Hepatocyte (in vitro differentiated cells): ENCODE data around the gene RAB9A. TPM values are rescaled to one million over a fixed set of nuclear protein-coding genes. Genes with fewer than 3 reads are reported as not detected.

Source experiments
- DNase-seq: peaks from one replicate; pipeline ENCODE4 v3.0.0-alpha.2; 2016; ENCODE audit warnings: low spot score
- H2AFZ ChIP-seq: fragments of 200-600 bp; sonication (generic); 2 replicates; pipeline ENCODE4 v1.6.0; 2016; ENCODE audit warnings: antibody characterized with exemption, mild to moderate bottlenecking
- H3K27ac ChIP-seq: fragments of 200-600 bp; sonication (generic); 2 replicates; pipeline ENCODE4 v1.5.1; 2016; ENCODE audit warnings: mild to moderate bottlenecking
- H3K27me3 ChIP-seq: fragments of 200-600 bp; sonication (generic); 2 replicates; pipeline ENCODE4 v1.6.1; 2016
- H3K36me3 ChIP-seq: fragments of 200-600 bp; sonication (generic); replicated peaks from 2 replicates; pipeline ENCODE4 v1.5.1; 2016; ENCODE audit warnings: low read depth; ENCODE audit not compliant: insufficient read depth
- H3K4me1 ChIP-seq: fragments of 200-600 bp; sonication (generic); 2 replicates; pipeline ENCODE4 v1.5.1; 2016; ENCODE audit warnings: mild to moderate bottlenecking, moderate library complexity; ENCODE audit not compliant: insufficient read depth
- H3K4me2 ChIP-seq: fragments of 200-600 bp; sonication (generic); 2 replicates; pipeline ENCODE4 v1.6.0; 2016
- H3K4me3 ChIP-seq: fragments of 200-600 bp; sonication (generic); 2 replicates; pipeline ENCODE4 v1.5.1; 2016; ENCODE audit warnings: mild to moderate bottlenecking
- H3K79me2 ChIP-seq: fragments of 200-600 bp; sonication (generic); 2 replicates; pipeline ENCODE4 v1.6.0; 2017; ENCODE audit warnings: mild to moderate bottlenecking
- H3K9me2 ChIP-seq: fragments of 200-600 bp; sonication (generic); replicated peaks from 2 replicates; pipeline ENCODE4 v1.6.0; 2017; ENCODE audit warnings: mild to moderate bottlenecking; ENCODE audit not compliant: insufficient read depth
- H3K9me3 ChIP-seq: fragments of 200-600 bp; sonication (generic); 2 replicates; pipeline ENCODE4 v1.5.1; 2016; ENCODE audit warnings: low read depth, mild to moderate bottlenecking
- H4K20me1 ChIP-seq: fragments of 200-600 bp; sonication (generic); 2 replicates; pipeline ENCODE4 v1.6.0; 2016; ENCODE audit warnings: mild to moderate bottlenecking; ENCODE audit not compliant: insufficient read depth, poor library complexity, severe bottlenecking
- EZH2 ChIP-seq: fragments of 200-600 bp; sonication (generic); IDR thresholded peaks from 2 replicates; pipeline ENCODE4 v1.6.1; 2016; ENCODE audit warnings: antibody characterized with exemption, mild to moderate bottlenecking, borderline replicate concordance
- EZH2phosphoT487 ChIP-seq: fragments of 200-600 bp; sonication (generic); IDR thresholded peaks from one replicate; pipeline ENCODE4 v1.6.1; 2018; ENCODE audit warnings: antibody characterized with exemption, mild to moderate bottlenecking, low read depth, moderate library complexity; ENCODE audit not compliant: unreplicated experiment, severe bottlenecking
- WGBS: methylation state at CpG from one replicate; pipeline ENCODE4 v1.1.6; 2016; ENCODE audit warnings: low lambda C conversion rate; ENCODE audit errors: missing lambda C conversion rate; 5-methylcytosine and 5-hydroxymethylcytosine counted together
- polyA plus RNA-seq: library from polyadenylated mRNA; unstranded; fragments of >200 nt; fragmentation: Nextera tagmentation; extraction: Ambion mirVana; gene quantifications from 2 replicates; pipeline ENCODE4 v1.2.1, GENCODE V29; 2016
- total RNA-seq: library from RNA; depleted of rRNA; stranded (reverse); fragments of >200 nt; gene quantifications from 2 replicates; pipeline ENCODE4 v1.2.3, GENCODE V29; 2014
- TF ChIP-seq, protein P1 (sequence below): fragments of 200-600 bp; sonication (generic); IDR thresholded peaks from 2 replicates; pipeline ENCODE4 v1.5.1; 2016; ENCODE audit warnings: antibody characterized with exemption, mild to moderate bottlenecking; ENCODE audit not compliant: poor library complexity

RAB9A gene
- total and polyA plus RNA-seq, 2 experiments from 2014 or later, result 51.2 to 66.1 TPM

DNA sequence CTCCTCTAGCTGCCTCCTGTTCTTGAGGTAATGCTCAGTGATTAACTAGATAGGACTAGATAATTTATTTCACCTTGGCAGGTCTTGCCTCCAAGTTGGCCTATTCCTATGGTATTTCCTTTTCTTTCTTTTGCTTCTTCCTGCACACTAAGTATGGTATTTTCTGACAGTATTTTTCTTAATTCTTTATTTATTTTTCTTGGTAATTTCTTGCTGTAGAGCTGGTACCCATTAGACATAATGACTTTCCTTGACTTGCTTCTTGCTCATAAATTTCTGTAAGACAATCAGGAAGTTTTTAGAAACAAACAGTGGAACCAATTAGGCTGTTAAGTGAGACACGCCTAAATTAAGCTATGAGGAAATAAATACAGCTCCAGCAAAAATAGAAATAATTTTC lies 9.5 kb downstream of the RAB9A start:
- Histone ChIP-seq H3K9me3 (no peaks in the 10 kb centered on the region), H3K27me3 (no peaks in the 10 kb centered on the region), H3K4me1 (peaks cover 11% of the 10 kb centered on the region), H4K20me1 (peaks cover 58% of the 10 kb centered on the region), H3K4me2 (no peak overlapping the region), H3K79me2 (peaks cover 96% of the 10 kb centered on the region), H3K27ac (peak overlapping the region; percentile 40), H3K4me3 (no peak overlapping the region), H3K9me2 (no peaks in the 10 kb centered on the region), H3K36me3 (no peaks in the 10 kb centered on the region), H2AFZ (no peak overlapping the region)
- WGBS, result 58% methylated on average over 1 of the region's 1 CpG
- TF ChIP-seq, protein P1, sequence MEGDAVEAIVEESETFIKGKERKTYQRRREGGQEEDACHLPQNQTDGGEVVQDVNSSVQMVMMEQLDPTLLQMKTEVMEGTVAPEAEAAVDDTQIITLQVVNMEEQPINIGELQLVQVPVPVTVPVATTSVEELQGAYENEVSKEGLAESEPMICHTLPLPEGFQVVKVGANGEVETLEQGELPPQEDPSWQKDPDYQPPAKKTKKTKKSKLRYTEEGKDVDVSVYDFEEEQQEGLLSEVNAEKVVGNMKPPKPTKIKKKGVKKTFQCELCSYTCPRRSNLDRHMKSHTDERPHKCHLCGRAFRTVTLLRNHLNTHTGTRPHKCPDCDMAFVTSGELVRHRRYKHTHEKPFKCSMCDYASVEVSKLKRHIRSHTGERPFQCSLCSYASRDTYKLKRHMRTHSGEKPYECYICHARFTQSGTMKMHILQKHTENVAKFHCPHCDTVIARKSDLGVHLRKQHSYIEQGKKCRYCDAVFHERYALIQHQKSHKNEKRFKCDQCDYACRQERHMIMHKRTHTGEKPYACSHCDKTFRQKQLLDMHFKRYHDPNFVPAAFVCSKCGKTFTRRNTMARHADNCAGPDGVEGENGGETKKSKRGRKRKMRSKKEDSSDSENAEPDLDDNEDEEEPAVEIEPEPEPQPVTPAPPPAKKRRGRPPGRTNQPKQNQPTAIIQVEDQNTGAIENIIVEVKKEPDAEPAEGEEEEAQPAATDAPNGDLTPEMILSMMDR, result no peak
- TF ChIP-seq EZH2phosphoT487 (no peak), EZH2 (no peak)
- DNase-seq, result no peak

DNA sequence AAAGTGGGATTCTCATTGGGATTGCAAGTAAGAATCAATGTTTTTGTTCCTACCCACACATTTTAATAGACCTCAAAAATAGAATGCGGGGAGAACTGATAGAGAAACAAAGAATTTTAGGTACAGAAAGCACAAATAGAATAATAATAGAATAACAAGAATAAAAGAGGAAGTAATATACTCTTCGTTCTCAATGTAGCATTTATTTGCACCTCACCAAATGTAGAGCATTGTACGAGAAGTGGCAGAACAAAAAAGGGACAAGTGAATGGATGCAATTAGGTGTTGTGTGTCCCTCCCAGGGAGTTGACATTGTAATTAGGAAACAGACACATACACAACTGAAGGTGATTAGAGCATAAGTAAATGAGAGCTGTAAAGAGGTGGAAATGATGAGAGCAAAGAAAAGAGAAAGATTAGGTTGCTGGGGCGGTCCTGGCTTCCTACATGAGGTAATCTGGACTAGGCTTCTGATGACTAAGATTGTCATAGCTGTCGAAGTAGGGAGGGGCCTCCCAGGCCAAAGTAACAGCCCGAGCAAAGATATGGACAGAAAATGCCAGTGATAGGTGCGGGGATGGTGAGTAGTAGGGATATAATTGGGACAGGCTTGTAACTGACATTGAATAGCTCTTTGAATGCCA lies 10.4 kb downstream of the RAB9A start:
- H3K4me1 ChIP-seq, result peaks cover 11% of the 10 kb centered on the region
- H3K79me2 ChIP-seq, result peaks cover 96% of the 10 kb centered on the region
- WGBS, result 58% methylated on average over 7 of the region's 7 CpGs
- peak; percentile 50 for DNase-seq
- H3K4me2 ChIP-seq, result no peak overlapping the region
- no peaks in the 10 kb centered on the region for H3K9me2 ChIP-seq
- no peak overlapping the region for H2AFZ ChIP-seq
- no peak for TF ChIP-seq EZH2phosphoT487
- no peak for TF ChIP-seq EZH2
- TF ChIP-seq, protein P1, result no peak
- H4K20me1 ChIP-seq, result peaks cover 59% of the 10 kb centered on the region
- peak overlapping the region; percentile 40 for H3K27ac ChIP-seq
- H3K9me3 ChIP-seq, result no peaks in the 10 kb centered on the region
- no peaks in the 10 kb centered on the region for H3K27me3 ChIP-seq
- no peak overlapping the region for H3K4me3 ChIP-seq
- H3K36me3 ChIP-seq, result no peaks in the 10 kb centered on the region

GRCh38 chrX:13700380-13700779 lies 11.5 kb downstream of the RAB9A start:
- Histone ChIP-seq H3K36me3 (no peaks in the 10 kb centered on the region), H3K4me1 (peaks cover 6% of the 10 kb centered on the region), H4K20me1 (peaks cover 49% of the 10 kb centered on the region), H2AFZ (no peak overlapping the region), H3K9me3 (no peaks in the 10 kb centered on the region), H3K4me2 (no peak overlapping the region), H3K9me2 (no peaks in the 10 kb centered on the region), H3K27ac (no peak overlapping the region), H3K79me2 (peaks cover 93% of the 10 kb centered on the region), H3K27me3 (no peaks in the 10 kb centered on the region), H3K4me3 (no peak overlapping the region)
- TF ChIP-seq EZH2 (no peak), EZH2phosphoT487 (no peak)
- TF ChIP-seq, protein P1, result no peak
- 68% methylated on average over 4 of the region's 4 CpGs for WGBS
- no peak for DNase-seq
